GM18867 (cell line): Measurements from ENCODE around the gene AK5.

Experiments
- ATAC-seq: cut with Tn5 transposase; IDR thresholded peaks from one replicate; pipeline ENCODE4 v1.9.1; 2021; ENCODE audit warnings: mild to moderate bottlenecking, moderate library complexity; ENCODE audit not compliant: unreplicated experiment

AK5 gene

GRCh38 chr1:77582905-77583304, 301.1 kb downstream of the AK5 start:
- ATAC-seq: peak; percentile 64

DNA sequence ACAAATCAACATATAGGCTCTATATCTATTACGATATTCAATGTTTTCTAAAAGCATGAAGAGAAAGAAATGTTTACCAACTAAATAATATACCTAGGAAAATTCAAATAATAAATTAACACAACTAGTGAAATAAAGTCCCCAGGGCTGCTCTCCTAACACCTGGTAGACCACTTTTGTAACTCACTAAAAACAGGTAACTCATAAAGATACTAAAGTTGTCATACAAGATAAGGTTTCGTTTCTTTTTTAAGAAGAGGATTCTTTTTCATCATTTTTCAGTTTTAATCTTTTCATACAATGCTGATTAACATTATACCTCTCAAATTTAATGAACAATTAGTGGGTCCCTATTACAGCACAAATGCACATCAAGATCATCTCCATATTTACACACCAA, 301.7 kb downstream of the AK5 start:
- no peak for ATAC-seq

GRCh38 chr1:77584884-77585283, 303.1 kb downstream of the AK5 start:
- ATAC-seq: no peak

DNA sequence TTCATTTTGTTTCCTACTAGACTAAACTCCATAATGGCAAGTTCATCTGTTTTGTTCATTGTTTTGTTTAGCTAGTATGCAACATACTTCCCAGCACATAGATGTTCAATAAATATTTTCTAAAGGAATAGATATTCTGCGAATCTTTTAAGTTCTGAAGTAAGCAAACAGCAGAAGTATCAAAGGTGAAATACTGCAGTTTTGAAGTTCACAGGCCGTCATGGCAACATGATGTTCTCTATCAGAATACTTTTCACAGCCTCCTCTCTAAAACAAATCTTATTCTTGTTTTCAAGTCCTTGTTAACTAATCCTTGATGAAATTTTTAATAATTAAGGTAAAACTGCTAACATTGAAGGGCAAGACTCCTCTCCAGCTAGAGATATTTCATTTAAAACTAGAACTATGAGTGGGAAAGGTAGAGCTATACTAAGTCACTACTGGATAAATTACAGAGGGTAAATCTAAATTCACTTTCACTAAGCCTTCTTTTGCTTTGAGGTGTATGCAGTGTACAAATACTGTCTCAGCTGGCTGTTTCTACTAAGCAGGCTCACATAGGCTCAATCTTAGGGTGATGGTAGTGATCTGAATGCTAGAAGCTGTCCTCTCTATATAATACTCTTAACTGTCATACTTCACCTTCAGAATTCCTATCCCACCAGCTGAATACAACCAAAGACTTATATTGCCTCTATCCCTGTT, 303.9 kb downstream of the AK5 start:
- ATAC-seq: no peak

- ATAC-seq: no peak
Observed at GRCh38 chr1:77589231-77589630, 307.4 kb downstream of the AK5 start.

- ATAC-seq: no peak
Observed at GRCh38 chr1:77590651-77591050, 308.8 kb downstream of the AK5 start.

DNA sequence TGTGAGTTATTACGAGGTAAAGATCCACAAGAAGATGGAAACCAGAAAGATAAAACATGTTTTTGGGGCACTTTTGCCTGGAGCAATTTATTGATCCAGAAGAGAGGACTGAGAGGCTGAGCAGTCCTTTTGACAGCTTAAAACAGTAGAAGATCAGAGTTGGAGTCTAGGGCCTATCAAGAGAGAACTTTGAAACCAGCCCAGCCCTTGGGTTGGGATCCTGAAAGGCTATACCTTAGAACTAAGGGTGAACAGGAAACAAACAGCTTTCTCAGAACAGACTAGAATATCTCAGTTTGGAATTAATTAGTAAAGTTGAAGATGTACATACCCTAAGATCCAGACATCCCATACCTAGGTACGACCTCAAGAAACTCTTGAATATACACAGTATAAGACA, 311.1 kb downstream of the AK5 start:
- no peak for ATAC-seq

- peak; percentile 95 for ATAC-seq
Observed at GRCh38 chr1:77594366-77595112, 312.7 kb downstream of the AK5 start.

DNA sequence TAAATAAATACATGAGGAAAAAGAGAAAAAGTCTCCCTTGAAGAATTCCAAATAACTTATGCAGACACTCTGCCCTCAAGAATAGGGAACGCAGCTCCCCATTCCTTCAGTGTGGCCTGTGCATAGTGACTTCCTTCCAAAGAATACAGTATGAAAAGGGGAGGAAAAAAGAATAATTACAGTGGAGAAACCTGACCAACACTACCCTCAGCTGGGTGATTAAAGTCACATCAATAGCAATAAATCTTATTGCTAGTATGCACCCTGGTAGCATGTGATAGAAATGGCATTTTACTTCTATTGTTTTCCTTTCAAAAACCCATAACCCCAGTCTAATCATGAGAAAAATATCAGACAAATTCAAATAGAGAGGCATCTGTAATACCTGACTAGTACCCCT, 315.5 kb downstream of the AK5 start:
- ATAC-seq: no peak

DNA sequence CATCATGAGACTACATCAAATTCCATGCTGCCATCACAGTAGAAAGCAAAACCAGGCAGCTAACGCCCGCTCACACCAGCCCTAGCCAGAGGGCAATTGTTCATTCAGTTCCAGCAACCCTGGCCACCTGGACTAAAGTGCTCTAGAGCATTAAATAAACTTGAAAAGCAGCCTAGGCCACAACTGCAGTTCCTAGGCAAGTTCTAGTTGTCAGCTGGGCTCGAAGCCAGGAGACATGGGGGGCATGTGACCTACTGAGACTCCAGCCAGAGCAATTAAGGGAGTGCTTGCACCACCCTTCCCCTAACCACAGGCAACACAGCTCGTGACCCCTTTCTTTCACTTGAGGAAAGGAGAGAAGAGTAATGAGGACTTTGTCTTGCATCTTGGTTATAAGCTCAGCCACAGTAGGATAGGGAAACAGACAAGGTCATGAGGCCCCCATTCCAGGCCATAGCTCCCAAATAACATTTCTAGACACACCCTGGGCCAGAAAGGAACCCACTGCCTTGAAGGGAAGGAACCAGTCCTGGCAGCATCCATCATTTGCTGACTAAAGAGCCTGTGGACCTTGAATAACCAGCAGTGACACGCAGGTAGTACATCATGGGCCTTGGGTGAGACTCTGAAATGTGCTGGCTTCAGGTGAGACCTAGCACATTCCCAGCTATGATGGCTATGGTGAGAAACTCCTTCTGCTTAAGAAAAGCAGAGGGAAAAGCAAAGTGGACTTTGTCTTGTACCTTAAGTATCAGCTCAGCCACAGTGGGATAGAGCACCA, 323.6 kb downstream of the AK5 start:
- ATAC-seq: no peak

DNA sequence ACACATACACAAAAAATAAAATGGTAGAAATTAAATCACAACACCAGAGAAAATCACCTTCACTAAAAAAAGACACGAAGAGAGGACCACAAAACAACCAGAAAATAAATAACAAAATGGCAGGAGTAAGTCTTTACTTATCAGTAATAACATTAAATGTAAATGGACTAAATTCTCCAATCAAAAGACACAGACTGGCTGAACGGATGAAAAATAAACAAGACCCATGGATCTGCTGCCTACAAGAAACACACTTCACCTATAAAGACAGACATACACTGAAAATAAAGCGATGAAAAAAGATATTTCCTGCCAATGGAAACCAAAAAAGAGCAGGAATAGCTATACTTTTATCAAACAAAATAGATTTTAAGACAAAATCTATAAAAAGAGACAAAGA, 327.1 kb downstream of the AK5 start:
- no peak for ATAC-seq
